ENCODE measurements around the gene HDAC5.
"Not testable (repeated sequence)": the region's sequence is repeated elsewhere in the genome, so short reads cannot be mapped to it uniquely, and the experiment has no call there.

HDAC5 gene

DNA sequence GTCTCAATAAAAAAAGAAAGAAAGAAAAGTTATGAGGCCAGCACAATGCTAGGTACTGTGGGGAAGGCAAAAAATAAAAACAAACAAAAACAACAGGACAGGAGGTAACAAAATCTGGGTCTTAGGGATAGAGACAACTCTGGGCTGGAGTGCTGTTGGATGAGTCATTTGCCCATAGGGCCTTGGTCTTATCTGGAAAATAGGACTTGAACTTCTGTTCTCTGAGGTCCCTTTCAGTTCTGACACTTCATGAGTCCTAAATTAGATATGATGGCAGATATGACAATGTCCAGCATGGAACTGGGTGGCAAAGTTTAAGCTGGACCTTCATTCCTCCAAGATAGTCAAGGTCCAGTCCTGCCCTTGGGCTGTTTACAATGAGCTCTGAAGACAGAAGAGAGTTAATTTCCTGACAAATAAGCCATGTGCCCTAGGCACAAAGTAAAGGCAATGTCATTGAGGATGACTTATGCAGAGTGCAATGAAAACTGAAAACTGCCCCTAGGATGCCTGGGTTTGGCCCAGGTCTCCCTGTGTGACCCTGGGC, 8.9 kb upstream of the HDAC5 start:
- DNase-seq = no peak

DNA sequence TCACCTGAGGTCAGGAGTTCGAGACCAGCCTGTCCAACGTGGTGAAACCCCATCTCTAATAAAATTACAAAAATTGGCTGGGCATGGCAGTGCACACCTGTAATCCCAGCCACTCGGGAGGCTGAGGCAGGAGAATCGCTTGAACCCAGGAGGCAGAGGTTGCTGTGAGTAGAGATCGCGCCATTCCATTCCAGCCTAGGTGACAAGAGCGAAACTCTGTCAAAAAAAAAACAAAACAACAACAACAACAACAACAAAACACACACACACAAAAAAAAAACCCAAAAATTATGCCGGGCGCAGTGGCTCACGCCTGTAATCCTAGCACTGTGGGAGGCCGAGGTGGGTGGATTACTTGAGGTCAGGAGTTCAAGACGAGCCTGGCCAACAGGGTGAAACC, 7.9 kb upstream of the HDAC5 start:
- DNase-seq = not testable (repeated sequence)

DNA sequence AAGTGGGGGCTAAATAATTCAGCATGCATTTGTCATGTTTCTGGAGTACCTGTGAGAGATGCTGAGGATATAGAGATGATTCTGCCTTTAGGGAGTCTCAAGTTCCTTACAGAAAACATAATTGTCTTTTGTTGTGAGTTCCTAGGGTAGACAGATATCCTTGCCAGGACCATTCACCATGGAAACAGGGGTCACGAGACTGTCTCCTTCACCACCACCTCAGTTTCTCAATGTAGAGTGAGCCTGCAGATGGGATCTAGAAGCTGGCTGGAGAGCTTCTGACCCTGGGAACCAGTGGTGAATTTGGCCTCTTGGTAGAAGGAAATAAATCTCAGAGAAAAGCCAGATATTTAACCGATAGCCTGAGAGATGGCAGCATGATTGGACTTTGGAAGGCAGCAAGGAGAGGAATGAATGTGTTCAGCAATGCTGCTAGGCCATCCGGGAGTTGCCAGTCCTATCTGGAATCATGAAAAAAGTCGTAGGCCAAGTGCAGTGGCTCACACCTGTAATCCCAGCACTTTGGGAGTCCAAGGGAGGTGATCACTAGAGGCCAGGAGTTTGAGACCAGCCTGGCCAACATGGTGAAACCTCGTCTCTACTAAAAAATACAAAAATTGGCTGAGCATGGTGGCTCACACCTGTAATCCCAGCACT, 7.4 kb upstream of the HDAC5 start:
- DNase-seq = no peak

DNA sequence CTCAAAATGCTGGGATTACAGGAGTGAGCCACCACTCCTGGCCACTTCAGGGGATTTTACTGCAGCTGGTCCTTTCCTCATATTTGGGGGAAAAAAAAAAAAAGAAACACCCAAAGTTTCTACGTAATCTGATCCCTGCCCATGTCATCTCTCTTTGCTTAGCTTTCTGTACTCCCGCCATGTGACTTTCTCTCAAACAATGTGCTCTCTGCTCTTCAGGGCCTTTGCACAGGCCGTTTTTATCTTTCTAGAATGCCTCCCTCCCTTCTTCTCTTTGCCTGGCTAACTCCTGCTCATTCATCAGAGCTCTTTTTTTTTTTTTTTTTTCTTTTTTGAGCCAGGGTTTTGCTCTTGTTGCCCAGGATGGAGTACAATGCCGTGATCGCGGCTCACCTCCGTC, 4.9 kb upstream of the HDAC5 start:
- DNase-seq = no peak

DNA sequence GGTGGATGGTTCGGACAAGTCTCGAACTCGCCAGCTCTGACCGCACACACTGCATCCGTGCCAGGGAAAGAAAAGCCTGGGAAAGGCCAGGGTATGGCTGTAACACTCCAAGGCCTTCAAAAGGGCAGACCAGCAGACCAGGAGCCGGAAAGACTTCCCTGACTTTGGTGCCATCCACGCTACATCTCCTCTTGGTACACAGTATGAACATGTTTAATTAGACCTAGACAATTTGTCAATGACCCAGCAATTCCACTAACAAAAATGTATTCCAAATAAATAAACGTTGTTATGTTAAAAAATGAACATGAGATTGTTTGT, 637 bp upstream of the HDAC5 start:
- no peak for DNase-seq

DNA sequence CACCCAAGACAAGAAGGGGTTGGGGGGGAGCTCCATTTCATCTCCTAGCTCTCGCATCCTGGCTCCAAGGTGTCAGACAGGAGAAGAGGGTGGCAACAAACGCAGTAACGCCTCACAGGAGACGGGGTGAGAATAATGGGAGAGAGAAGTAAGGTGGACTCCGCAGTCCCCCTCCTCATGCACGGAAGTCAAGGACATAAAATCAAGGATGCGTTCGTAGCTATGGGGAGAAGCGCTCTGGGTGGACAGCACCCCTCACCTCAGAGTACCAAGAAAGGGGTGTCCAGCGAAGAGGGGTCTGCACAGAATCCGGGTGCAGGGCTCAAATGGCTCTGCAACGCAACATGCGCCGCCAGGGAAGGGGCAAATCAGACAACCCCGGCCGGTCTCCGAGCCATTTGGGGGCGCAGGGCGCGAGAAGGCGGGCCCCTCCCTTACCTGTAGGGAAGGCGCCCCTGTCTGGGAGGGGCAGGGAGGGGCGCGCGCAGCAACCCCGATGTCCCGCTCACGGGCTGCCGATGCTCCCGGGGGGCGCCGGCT, 555 bp downstream of the HDAC5 start:
- peak; percentile 73 for DNase-seq

DNA sequence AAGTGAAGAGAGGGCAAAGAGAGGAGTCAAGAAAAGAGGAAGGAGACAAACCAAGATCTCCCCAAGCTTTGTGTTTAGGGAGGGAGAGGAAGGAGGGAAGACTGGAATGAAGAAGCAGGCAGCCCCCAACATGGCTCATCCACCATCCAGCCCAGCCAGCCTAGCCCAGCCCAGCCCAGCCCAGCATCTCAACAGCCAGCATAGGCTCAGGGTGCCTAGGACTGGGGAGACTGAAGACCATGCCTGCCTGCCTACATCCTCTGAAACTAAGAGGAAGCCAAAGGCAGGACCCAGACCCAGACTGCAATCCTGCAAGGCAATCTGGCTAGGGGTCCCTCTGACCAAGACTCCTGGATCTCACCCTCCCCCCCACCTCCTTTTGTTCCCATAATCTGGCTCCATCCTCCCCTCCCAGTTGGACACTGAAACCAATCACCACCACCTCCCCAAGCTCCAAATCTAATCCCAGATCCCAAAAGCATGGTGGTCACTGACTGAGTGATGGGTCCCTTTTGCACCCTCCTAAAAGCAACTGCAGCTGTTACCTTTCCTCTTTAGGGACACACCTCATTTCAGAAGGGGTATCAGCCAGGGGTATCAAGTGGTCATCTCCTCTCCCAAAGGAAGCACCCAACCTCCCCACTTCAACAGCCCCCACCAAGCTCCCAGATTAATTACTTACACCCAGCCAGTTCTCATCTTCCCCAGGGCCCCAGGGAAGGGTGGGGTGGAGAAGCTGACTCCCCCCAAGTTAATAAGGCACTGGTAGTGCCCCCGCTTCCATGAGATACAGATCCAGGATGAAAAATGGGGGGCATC, 1.2 kb downstream of the HDAC5 start:
- DNase-seq = no peak

DNA sequence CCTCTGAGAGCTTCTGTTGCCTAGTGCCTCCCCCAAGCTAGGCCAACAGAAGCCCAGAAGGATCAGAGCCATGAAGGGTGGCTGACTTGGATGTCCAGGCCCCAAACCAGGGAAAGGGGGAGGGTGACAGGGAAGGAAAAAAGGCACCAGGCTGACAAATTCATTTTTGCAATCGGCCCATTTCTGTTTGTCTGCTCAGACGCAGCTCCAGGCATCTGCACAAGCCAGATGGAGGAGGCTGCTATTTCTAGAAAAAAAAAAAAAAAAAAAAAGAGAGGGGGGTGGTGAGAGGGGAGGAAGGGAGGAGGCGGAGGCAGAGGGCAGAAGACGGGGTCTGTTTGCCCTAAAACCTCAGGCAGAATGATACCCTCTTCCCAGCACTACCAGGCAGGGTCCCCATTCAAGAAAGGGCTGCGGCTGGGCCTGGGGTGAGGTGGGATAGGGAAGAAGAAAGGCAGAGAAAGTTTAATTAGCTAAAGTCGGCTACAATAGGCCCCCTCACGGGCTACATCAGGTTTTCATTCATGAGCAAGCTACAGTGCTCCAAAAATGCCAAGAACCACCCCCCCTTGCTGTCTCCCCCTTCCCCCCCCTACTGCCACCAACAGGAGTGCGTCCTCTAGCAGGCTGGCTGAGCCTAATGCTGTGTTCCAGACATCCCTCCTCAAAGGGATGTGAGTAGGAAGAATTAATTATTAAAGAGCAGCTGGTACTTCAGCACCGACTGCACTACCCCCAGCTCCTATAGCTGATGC, 2.4 kb downstream of the HDAC5 start:
- DNase-seq = no peak

DNA sequence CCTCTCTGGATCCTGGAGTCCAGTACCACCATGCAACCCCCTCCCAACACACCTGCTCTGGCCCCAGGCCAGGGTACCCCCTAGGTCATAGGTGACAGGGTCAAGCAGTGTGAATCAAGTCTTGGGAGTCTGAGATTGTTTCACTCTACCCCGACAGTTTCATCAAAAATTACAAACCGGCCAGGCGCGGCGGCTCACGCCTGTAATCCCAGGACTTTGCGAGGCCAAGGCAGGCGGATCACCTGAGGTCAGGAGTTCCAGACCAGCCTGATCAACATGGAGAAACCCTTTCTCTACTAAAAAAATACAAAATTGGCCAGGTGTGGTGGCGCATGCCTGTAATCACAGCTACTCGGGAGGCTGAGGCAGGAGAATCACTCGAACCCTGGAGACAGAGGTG, 3.2 kb downstream of the HDAC5 start:
- not testable (repeated sequence) for DNase-seq

DNA sequence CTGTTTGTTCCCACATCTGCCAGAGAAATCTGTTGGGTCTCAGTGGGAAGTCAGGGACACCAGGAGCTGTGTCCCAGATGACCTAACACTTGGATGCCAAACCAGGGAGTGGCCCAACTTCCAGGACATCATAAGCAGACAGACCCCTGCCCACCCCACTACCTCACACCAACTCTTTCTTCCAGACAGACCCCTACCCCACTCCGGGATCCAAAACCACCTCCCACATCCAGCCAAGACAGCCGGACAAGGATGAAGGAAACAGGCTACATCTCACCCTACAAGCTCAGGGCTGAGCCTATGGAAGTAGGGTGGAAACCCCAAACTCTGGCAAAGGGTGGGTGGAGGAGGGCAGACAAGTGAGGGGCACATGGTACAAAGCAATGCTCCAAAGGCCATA, 3.6 kb downstream of the HDAC5 start:
- DNase-seq = no peak

DNA sequence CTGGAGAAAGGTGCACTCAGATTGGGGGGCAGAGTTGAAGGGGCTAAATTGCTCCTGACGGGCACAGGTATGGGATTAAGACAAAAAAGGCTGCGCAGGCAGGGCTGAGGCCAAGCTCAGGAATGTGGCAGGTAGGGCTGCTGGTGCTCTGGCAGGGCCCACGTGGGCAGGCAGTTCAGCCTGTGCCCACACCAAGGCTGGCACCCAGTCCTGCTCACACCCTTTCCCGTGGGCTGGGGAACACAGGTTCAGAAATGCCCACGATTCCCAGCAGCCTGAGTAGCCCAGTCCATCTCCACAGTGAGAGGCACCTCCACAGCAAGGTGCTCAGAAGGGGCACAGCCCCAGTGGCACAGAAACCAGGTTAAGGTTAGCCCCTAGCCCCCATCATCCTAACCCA, 4.4 kb downstream of the HDAC5 start:
- no peak for DNase-seq

DNA sequence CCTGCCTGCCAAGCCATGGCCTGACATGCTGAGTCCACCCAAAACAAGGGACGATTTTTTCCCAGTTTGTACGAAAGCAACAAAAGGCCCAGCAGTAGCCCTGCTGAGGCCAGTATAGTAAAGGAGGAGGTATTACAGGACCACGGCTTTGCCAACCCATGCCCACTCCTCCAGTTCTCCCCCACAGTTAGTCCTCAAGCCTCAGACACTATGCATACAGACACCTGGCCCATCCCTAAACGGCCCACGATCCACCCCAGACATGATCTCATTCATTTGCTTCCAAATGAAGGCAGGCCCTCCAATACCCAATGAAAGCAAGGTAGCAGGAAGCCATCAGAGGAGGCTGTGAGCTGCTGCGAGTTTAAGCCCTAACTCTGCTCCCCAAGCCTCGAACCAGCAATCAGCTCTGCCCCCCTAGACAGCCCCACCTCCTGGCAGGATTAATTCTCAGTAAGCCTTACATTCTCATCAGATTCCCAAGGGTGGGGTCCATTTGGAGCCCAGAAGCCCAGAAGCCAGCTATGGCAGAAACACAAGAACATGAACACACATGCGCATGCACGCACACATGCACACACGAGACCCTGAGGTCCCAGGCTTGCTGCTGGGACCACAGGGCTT, 4.9 kb downstream of the HDAC5 start:
- no peak for DNase-seq

DNA sequence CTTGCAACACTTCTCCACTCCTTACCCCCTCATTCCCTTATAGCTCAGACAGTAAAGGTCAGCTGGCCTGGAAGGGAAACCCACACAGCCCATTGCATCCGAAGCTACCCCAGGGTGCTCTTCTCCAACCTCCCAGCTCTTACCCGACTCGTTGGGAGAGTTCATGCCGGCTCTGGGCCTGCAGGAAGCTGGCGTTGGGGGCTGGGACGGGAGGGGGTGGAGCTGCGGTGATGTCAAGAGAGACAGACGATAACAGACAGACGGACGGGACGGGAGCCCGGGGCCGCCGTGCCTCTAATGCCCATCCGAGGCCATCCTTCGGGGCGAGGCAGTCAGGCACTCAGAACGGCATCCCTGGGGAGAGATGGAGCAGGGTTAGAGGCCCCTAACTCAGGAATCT, 6.1 kb downstream of the HDAC5 start:
- no peak for DNase-seq

DNA sequence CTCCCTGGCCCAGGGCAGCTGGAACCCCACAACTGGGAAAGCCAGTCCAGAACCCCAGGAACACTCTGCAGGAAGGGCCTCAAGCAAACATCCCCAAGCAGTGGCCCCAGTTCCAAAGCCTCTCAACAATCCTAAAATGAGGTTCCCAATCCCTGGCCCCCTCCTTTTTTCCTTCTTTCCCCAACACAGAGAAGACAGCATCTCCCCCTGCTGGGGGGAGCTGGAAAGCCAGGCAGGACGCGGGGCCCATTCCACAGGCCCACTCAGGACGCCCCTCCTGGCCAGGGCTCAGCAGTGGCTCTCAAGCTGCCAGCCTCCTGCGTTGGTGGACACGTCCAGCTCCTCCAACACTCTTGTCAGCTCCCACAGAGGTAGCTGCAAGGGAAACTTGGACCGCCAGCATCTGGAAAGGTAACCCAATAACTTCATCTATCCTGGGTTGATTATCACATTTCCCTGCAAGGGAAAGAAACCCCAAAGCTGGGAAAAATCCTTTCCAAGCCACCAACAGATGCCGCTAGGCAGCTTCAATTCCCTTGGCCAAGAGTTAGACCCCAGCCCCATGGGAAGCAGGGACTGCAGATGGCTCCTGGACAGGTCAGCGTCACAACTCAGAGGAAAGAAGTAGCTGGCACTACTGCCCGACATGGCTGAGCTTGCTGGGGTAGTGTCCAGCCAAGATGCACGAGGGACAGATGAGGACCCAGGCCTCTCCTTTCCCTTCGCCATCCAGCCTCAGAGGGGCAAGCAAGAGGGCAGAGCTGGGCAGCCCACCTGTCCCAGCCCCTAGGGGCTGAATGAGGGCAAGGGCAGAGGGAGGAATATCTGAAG, 7.6 kb downstream of the HDAC5 start:
- no peak for DNase-seq

DNA sequence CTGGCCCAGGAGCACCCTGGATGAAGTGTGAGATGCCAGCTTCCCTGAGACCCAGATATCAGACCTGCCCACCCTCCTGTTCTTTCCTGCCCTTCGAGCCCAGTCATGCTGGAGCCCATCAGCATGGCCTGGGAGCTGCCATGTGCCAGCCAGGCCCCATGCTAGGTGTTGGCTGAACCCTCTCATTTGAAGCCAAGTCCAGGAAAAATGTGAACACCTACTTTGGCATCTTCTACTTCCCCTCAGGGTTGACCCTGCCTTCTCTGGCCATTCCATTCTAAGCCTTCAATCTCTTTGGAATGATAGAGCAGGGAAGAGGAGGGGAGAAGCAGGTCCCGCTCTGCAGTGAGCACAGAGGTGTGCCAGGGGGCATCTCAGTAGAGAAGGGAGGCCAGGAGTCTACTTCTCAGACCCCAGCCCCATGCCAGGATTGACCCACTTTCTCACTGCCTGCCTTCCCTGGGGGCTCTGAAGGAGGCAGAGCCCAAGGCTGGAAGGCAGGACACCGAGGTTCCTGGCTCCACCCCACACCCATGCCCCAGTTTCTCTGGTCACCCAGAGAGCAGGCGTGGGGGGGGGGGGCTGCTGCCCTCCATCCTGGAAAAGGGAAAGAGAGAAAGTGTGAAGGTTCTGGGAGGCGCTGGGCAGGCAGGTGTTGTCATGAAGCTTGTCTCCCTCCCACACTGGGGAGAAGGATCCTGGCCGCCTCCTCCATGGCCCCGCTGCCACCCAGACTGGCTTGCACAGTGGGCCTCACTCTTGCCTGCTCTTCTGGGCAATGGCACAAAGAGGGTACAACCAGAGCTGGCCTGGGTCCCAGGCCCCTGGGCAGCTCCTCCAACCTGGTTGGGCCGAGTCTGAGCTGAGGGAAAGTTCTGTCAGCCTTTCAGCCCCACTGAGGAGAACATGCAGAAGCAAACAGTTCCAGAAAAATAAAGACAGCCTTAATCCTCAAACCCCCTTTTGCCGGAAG, 9.3 kb downstream of the HDAC5 start:
- no peak for DNase-seq

DNA sequence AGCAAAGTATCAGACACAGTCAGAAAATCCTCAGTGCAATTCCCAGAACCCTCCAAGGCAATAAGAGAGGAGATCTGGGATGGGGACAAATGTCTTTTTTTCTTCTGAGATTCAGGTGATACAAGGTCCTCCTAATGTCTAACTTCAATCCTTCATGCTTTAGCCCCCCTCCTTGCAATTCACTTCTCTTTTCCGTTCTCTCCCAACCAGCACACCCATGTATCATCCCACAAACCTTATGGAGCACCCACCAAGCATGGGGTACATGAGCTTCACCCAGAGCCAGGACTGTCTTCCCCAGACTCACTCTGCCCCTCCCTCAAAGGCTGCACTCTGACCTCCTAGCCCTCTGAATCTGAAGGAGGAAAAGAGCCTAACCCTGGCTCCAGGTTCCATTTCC, 10.1 kb downstream of the HDAC5 start:
- no peak for DNase-seq

DNA sequence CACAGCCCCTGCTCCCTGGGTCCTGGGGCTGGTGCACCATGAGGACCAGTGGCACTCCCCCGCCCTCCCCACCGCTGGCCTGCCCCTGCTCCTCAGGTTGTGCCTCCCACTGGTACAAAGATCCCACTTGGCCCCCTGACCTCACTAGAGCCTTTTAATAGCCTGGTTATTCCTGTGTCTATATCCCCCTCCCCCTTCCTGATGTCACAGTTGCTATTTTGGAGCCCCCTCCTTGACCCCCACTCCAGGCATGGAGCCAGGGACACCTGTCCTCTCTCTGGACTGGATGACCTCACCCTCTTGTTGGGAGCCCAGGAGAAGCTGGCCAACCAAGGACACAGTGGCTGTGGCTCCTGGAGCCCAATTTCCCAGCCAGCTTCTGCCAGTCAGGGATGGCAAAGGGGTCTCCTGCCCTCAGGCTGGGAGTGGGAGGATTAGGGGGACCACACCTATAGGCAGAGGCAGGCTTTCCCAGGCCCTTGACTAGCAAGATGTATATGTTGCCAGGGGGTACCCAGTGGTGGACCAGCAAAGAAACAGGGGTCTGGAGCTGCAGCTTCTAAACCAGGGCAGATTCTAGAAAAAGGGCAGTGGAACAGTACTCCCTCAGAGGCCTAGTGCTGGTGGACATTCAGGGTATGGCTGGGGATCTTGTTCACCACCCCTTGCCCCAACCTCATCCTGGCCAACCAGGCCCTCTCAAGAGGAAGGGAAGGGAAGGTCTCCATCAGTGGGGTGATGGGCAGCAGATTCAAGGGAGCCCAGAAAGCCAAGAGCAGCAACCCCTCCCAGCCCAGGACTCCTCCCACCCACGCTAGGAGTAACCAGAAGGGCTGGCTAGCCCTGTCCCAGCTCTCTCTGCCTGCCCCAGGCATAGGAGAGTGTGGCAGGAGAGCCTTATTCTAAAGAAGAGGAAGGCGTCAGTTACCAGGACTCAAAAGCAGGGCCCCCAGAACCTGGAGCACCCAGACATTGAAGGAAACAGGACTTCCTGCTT, 10.9 kb downstream of the HDAC5 start:
- no peak for DNase-seq

DNA sequence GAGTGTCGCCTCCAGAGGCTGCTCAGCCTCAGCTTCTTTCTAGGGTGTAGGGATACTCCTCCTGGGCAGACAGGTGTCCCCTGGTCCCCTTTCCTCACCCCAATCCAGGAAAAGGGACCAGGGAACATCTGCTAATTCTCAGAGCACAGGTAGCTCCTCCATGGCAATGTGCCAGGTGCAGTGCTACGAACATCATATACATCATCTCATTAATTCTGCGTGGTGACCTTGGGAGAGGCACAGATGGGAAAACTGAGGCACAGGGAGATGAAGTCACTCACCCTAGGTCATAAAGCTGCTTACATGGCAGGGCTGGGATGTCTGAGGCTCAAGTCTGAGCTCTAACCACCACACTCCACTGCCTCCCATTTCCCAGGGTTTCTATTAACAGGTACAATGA, 11.7 kb downstream of the HDAC5 start:
- DNase-seq = no peak

DNA sequence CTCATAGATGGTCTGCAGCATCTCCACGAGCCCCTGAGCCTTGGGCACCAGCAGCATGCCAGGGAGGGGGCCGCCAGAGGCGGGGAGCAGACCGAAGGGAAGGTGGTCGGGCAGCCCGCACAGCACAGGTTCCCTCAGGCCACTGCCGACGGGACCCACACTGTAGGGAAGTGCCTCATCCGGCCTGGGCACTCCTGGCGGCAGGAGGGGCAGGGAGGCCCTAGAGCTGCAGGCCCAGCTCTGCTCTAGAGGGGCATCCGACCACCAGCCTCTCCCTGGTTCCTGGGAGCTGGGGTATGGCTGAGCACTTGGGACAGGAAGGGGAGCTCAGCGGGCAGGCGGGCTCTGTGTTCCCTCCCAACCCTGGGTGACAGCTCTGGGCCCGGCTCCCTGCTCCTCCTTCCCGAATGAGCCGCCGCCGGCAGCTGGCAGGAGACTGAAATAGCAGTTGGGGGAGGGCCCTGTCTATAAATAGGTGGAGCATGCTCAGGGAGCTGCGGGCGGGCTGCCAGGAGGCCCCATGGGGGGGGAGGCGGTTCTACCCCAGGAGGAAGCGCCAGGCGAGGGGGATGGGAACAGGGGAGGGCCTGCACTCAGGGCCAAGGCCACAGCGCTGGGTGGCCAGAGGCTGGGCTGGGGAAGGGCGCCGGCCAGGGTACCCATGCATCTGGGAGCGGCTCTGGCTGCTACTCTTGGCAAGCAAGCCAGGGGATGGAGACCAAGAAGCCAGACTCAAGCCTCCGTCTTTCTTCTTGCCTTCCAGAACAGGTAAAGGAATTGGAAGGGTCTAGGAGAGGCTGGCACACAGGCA, 12.4 kb downstream of the HDAC5 start:
- peak; percentile 75 for DNase-seq

Data from activated CD8-positive, alpha-beta memory T cell treated with anti-CD3 and anti-CD28 coated beads, Interleukin-2, amount 50 U/mL, for 48 hours (primary cell).